ENCODE results near the gene TRIM56. TPM values are rescaled to one million over a fixed set of nuclear protein-coding genes. Genes with fewer than 3 reads are reported as not detected.

Gene TRIM56
- total and polyA plus RNA-seq, 9 donors = 18.2 to 77.4 (median 44.5) TPM

DNA sequence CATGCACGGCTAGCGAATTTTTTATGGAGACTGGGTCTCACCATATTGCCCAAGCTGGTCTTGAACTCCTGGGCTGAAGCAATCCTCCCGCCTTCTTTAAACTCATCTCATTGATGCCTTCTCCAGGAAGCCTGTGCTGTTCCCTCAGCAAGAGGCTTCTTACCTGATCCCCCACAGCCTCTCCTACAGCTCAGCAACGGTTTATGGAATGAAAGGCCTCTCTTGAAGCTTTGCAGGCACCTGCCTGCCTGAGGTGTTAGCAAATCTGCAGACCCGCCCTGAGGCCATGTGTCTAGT lies 468 bp upstream of the TRIM56 start:
- 59 to 62% (median 62%) methylated on average over 5 of the region's 5 CpGs for WGBS, 3 donors
- no peaks in the 10 kb centered on the region for H3K36me3 ChIP-seq
- H3K4me1 ChIP-seq (ENCODE audit: insufficient read depth) = peaks cover 7% of the 10 kb centered on the region
- intact Hi-C loops (cut with DNase I) = loop anchor here (5.0 to 10.0 kb wide), 3 partner anchors 42 to 610 kb away; partner anchors contain the start of genes SERPINE1 (in 1 of the 4) and TSC22D4 (in 1 of the 4)
- no peaks in the 10 kb centered on the region for H3K27me3 ChIP-seq
- DNase-seq = no peak
- peak overlapping the region; percentile 64 to 91 for H3K27ac ChIP-seq
- no peaks in the 10 kb centered on the region for H3K9me3 ChIP-seq
- no peak for TF ChIP-seq EP300 (IDR thresholded peaks at IDR 0.05)
- peak overlapping the region; percentile 78 for H3K4me3 ChIP-seq

- Histone ChIP-seq H3K4me3 (no peak overlapping the region), H3K9me3 (no peaks in the 10 kb centered on the region), H3K36me3 (no peaks in the 10 kb centered on the region), H3K27me3 (no peaks in the 10 kb centered on the region), H3K27ac (peak overlapping the region in 1 of 2 donors; percentile 2), H3K4me1 (ENCODE audit: insufficient read depth) (peaks cover 7% of the 10 kb centered on the region)
- 91 to 92% (median 92%) methylated on average over 40 to 45 of the region's 45 CpGs for WGBS, 3 donors
- TF ChIP-seq EP300 (IDR thresholded peaks at IDR 0.05) = no peak
- TF ChIP-seq CTCF (IDR thresholded peaks at IDR 0.05) = no peak
- TF ChIP-seq POLR2A (IDR thresholded peaks at IDR 0.05) = no peak
- DNase-seq = no peak
- intact Hi-C loops (cut with DNase I) = loop anchor here (5.0 to 10.0 kb wide), 3 partner anchors 40 to 613 kb away; partner anchors contain the start of genes SERPINE1 (in 1 of the 4) and TSC22D4 (in 1 of the 4)
Observed at GRCh38 chr7:101087334-101088068, 2.2 kb downstream of the TRIM56 start.

- H3K36me3 ChIP-seq = no peaks in the 10 kb centered on the region
- H3K27me3 ChIP-seq = no peaks in the 10 kb centered on the region
- intact Hi-C loops (cut with DNase I) = loop anchor here (5.0 to 10.0 kb wide), 3 partner anchors 39 to 613 kb away; partner anchors contain the start of genes SERPINE1 (in 1 of the 4) and TSC22D4 (in 1 of the 4)
- WGBS, 3 donors = 88 to 94% (median 92%) methylated on average over 19 to 21 of the region's 21 CpGs
- peaks cover 7% of the 10 kb centered on the region for H3K4me1 ChIP-seq (ENCODE audit: insufficient read depth)
- no peak overlapping the region for H3K27ac ChIP-seq
- TF ChIP-seq EP300 (IDR thresholded peaks at IDR 0.05) = no peak
- TF ChIP-seq CTCF (IDR thresholded peaks at IDR 0.05) = no peak
- no peak for TF ChIP-seq POLR2A (IDR thresholded peaks at IDR 0.05)
- no peaks in the 10 kb centered on the region for H3K9me3 ChIP-seq
- no peak overlapping the region for H3K4me3 ChIP-seq
- DNase-seq = no peak
Observed at GRCh38 chr7:101088069-101088425, 2.8 kb downstream of the TRIM56 start.

GRCh38 chr7:101088858-101089529 lies 3.7 kb downstream of the TRIM56 start:
- intact Hi-C loops (cut with DNase I) = loop anchor here (5.0 to 10.0 kb wide), 3 partner anchors 38 to 614 kb away; partner anchors contain the start of genes SERPINE1 (in 1 of the 4) and TSC22D4 (in 1 of the 4)

More at GRCh38 chr7:101088858-101089529, 3.7 kb downstream of the TRIM56 start:
- no peaks in the 10 kb centered on the region for H3K36me3 ChIP-seq
- 92 to 93% (median 93%) methylated on average over 39 to 41 of the region's 41 CpGs for WGBS, 3 donors
- TF ChIP-seq CTCF (IDR thresholded peaks at IDR 0.05) = no peak
- TF ChIP-seq POLR2A (IDR thresholded peaks at IDR 0.05) = no peak
- no peak for TF ChIP-seq EP300 (IDR thresholded peaks at IDR 0.05)
- no peak overlapping the region for H3K4me3 ChIP-seq
- H3K9me3 ChIP-seq = no peaks in the 10 kb centered on the region
- peaks cover 7% of the 10 kb centered on the region for H3K4me1 ChIP-seq (ENCODE audit: insufficient read depth)
- H3K27ac ChIP-seq = no peak overlapping the region
- DNase-seq = no peak
- H3K27me3 ChIP-seq = no peaks in the 10 kb centered on the region
